GM21381 (cell line): Measurements from ENCODE around the gene VOPP1.

ENCODE experiments used
- ATAC-seq: cut with Tn5 transposase; IDR thresholded peaks from one replicate; pipeline ENCODE4 v1.9.1; 2021; ENCODE audit warnings: mild to moderate bottlenecking, moderate library complexity; ENCODE audit not compliant: unreplicated experiment

Gene VOPP1

DNA sequence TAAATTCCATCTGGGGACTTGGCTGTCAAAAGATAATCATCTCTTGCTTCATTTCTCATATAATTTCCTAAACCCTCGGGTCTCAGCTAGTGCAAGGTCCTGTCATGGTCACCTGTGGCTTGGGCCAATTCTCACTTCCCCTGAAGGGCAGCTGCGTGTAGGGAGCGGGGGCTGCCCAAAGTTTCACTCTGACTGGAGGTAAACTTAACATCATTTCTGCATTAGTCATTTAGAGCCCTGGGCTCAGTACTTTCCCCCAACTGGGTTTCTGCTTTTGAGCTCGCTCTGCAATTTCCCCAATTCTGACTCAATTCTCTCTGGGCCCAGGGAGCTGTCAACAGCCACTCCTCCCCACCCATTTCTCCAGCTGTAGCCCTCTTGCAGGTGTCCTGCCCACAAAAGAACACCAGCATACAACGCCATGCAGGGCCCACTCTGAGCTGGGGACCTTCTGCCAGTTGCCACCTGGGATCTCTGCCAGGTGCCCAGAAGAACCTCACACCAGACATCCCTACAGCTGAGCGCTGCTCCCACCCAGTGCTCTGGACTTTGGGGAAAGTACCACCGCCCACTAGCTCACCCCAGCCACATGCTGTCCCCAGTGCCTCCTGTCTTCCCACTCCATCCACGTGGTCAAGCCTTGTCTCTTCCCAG, 37.9 kb downstream of the VOPP1 start:
- peak; percentile 66 for ATAC-seq

GRCh38 chr7:55533729-55534080, 38.6 kb downstream of the VOPP1 start:
- no peak for ATAC-seq

- peak; percentile 58 for ATAC-seq
Observed at GRCh38 chr7:55533050-55533728, 39.1 kb downstream of the VOPP1 start.

- no peak for ATAC-seq
Observed at GRCh38 chr7:55532150-55532917, 40.0 kb downstream of the VOPP1 start.

GRCh38 chr7:55531536-55531935, 40.8 kb downstream of the VOPP1 start:
- ATAC-seq, result no peak

DNA sequence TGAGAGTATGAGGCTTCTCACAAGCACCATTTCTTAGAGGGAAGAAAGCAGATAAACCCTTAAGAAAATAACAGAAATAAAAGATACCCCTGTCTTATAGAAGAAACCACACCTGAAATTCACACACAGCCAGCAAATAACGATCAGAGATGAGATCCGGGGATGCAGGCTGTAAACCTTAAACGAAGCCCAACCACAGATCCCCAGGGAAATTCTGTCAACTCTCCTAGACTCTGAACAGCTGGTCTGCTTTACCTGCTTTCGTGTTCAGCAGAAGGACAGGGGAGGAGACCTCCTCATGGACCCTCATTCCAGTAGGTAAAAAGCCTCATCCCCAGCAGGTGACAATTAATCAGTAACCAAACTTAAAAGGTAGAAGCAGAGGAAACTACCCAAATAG, 45.0 kb downstream of the VOPP1 start:
- no peak for ATAC-seq

DNA sequence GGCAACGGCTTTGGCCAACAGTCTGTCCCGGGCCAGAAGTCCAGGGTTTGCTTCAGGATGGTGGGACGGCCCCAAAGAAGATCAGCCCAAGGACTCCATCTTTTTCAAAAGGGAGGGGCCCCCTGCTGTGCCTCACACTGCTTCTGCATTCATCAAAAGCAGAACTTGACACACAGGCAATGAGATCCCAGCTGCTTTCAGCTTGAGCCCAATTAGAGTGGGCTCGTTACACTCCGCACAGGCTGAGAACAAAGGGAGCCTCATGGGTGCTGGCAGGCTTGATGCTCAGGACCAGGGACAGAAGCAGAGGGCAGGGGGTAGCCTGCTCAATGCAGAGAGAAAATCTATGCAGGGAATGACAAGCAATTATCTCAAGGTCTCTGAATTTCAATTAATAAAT, 45.5 kb downstream of the VOPP1 start:
- peak; percentile 40 for ATAC-seq

DNA sequence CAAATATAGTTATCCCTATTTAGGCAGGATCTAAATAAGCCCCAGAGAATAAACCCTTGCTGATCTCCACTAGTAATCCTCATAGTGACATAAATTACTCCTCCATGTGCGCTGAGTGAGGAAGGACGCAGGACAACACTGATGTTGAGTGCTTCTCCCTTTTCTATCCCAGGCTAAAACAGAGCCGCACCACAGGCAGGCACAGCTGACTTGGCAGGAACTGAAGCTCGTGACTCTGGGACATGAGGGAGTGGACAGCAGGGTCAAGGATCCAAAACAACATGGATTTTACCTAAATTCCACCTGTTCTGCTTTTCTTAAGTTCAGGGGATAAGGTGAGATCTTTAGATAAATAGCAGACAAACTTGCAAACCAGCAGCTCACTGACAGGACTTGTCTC, 46.0 kb downstream of the VOPP1 start:
- ATAC-seq, result no peak

DNA sequence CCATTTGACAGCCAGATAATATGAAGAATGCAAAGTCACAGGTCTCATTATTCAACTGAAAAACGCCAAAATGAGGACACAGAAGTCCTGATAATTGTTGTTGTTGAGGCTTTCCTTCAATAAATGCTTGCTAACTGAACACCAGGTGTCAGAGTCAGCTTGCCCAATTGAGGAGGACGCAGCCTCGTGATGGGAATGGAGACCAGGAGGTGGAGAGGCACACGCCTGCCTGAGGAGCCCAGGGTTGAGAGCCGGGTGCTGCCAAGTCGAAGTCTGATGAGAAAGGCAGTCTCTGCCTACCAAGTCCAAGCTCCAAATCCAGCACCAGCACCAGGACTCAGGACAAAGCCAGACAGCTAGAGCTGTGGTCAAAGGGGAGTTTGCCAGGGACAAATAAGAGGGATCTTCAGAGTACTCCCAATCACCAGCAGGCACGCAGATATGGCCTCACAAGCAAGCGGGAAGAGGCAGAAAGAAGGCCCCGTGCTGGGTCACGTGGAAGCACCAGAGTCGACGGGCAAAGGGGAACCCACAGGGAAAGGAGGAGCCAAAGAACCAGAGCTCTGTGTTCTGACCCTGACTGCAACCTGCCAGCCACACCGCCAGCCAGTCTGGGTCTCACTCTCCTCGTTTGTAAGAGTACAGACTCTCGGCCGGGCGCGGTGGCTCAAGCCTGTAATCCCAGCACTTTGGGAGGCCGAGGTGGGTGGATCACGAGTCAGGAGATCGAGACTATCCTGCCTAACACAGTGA, 47.6 kb downstream of the VOPP1 start:
- ATAC-seq, result no peak

DNA sequence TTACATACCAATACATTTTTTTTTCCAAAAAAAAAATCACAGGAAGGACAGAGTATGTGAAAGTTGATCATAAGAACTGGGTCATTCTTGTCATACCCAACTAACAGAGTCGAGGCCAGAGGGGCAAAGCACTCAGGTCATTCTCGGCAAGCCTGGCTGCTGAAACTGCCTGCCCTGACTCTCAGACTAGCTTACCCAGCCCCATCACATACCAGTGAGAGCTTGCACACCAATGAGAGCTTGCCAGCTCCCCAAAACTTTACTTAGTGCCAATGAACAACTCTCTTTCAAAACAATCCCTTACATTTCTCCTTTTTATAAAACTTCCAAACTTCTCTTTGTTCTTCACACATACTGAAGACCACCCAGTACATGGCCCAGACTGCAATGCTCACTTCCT, 48.9 kb downstream of the VOPP1 start:
- no peak for ATAC-seq

DNA sequence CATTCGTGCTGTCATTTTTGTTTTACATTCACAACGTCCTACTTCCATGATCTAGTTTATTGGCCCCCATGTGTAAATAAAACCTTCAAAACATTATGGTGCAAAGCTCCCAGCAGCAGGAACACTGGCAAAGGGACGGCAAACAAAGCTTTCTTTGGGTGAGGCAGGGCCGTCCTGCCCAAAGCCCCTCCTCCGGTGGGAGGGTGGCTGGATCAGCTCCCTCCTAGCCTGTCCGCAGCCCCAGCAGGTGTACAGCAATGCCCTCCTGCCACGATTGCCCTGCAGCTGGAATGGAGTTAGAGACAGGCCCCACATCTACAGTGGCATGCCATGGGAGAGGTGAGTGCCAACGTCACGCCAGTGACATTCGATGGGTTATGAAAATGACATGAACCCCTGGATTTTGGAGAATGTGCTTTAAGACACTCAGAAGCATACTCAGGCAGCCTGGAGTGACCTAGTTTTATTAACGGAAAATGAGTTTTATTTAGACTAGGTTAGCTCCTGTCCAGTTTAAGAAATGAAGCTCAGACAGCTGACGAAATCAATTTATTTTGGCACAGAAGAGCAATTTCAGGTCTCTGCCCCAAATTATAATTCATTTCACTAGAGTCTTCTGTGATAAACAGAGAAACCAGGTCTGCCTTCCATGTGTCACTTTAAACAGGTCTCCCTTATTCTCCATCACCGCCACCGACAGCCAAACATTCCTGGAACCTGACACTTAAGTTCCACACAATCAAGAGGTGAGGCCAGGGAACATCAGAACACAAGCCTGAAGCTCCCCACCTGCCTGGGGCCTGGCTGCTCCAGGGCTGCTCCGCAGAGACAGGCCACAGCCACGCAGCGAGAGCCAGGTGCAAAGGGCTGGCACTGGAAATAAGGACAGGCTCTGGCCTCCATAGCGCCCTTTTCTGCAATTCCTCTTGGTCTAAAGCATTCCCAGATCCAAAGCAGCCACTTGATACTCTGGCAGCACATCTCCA, 50.1 kb downstream of the VOPP1 start:
- no peak for ATAC-seq

GRCh38 chr7:55521512-55521911, 50.8 kb downstream of the VOPP1 start:
- ATAC-seq, result no peak

DNA sequence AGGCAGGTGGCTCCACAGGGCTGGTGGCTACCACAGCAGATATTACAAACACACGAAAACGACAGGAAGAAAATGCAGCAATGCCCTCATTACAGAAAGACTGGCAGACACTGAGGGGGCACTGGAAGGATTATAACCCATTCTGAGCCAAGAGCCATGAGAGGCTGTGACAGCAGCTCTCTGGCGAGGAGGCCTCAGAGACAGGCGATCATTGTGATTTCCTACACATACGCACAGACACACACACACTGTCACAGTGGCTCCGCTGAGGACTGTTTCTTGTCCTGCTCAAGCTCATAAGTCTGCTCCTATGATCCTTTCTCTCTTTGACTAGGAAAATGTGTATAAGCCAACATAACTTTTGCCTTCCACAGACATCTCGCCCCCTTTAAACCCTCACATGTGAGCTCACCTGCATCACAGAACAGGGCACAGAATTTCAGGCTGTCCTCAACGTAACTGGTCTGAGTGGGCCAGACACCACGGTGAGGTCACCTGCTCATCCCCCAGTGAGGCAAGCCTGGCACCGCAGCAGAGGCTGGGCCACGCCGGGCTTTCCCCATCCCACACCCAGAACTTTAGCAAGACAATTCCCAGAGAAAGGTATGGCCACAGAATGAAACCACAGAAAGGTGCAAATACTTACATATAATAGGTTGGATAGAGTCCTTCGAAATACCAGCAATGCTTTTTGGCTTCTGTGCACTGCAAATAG, 51.7 kb downstream of the VOPP1 start:
- no peak for ATAC-seq

- ATAC-seq, result no peak
Observed at GRCh38 chr7:55518836-55519235, 53.5 kb downstream of the VOPP1 start.

GRCh38 chr7:55517936-55518689, 54.2 kb downstream of the VOPP1 start:
- ATAC-seq, result no peak

- ATAC-seq, result peak; percentile 72
Observed at GRCh38 chr7:55517191-55517633, 55.1 kb downstream of the VOPP1 start.

GRCh38 chr7:55516409-55516808, 55.9 kb downstream of the VOPP1 start:
- ATAC-seq, result no peak

DNA sequence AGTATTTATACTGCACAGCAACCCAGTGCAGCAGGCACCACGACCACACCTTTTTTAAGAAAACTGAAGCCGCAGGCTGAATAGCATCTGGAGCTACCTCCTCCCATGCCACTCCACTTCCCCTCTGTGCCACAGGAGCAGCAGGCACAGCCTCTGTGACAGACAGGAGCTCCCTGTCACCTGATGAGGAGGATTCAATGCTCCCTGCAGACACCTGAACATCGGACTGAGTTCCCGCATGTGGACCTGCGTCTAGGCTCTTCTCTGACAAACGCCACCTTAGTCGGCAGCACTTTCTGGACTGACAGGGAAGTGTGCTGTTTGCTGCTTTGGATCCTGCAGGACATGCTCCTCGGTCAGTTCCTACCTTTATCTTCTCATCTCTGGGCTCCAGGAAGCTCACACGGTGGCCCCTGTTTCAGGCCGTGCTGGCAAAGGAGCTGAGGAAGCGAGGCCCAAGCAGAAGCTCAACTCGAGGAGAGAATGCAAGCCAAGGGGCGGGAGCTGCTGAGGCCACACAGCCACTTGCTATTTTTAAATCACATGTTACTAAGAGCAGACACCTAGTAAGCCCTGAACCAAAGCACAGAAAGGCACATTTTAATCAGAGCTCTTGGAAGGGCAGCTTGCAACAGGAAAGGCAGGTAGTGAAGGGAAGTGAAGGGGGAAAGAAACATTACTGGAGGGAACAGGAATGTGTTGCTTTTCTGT, 56.6 kb downstream of the VOPP1 start:
- peak; percentile 40 for ATAC-seq
